Fibroblast of peridontal ligament (primary cell): Measurements from ENCODE around the gene NDUFS8.

ENCODE experiments used
- DNase-seq: peaks from one replicate; pipeline ENCODE4 v3.0.0-alpha.2; 2010; ENCODE audit errors: extremely low read depth

The NDUFS8 gene

GRCh38 chr11:68049509-68050370 lies 19.3 kb downstream of the NDUFS8 start:
- no peak for DNase-seq

- no peak for DNase-seq
These were observed 19.9 kb downstream of the NDUFS8 start for GRCh38 chr11:68050371-68050841.

- no peak for DNase-seq
These were observed 21.0 kb downstream of the NDUFS8 start for GRCh38 chr11:68051191-68052136.

GRCh38 chr11:68052137-68052873 lies 21.8 kb downstream of the NDUFS8 start:
- DNase-seq = no peak

- DNase-seq = no peak
These were observed 22.6 kb downstream of the NDUFS8 start for GRCh38 chr11:68053117-68053516.

- no peak for DNase-seq
These were observed 23.7 kb downstream of the NDUFS8 start for GRCh38 chr11:68053981-68054812.

GRCh38 chr11:68056317-68057285 lies 26.1 kb downstream of the NDUFS8 start:
- no peak for DNase-seq

GRCh38 chr11:68057807-68058206 lies 27.3 kb downstream of the NDUFS8 start:
- no peak for DNase-seq

- no peak for DNase-seq
These were observed 31.0 kb downstream of the NDUFS8 start for GRCh38 chr11:68061508-68061907.

- no peak for DNase-seq
These were observed 34.4 kb downstream of the NDUFS8 start for GRCh38 chr11:68064926-68065325.

GRCh38 chr11:68065841-68066240 lies 35.4 kb downstream of the NDUFS8 start:
- no peak for DNase-seq

- peak; percentile 74 for DNase-seq
These were observed 36.3 kb downstream of the NDUFS8 start for GRCh38 chr11:68066742-68067141.

- no peak for DNase-seq
These were observed 37.5 kb downstream of the NDUFS8 start for GRCh38 chr11:68067991-68068390.

- DNase-seq = no peak
These were observed 41.0 kb downstream of the NDUFS8 start for GRCh38 chr11:68071281-68072048.

- DNase-seq = no peak
These were observed 44.3 kb downstream of the NDUFS8 start for GRCh38 chr11:68074584-68075352.

- DNase-seq = no peak
These were observed 46.0 kb downstream of the NDUFS8 start for GRCh38 chr11:68076371-68077042.
